Thyroid gland (tissue), 4 donors: ENCODE measurements around the gene GLRX5. TPM values are rescaled to one million over a fixed set of nuclear protein-coding genes. Genes with fewer than 3 reads are reported as not detected.
"Not testable (repeated sequence)": the region's sequence is repeated elsewhere in the genome, so short reads cannot be mapped to it uniquely, and the experiment has no call there.

Source experiments
- DNase-seq, 2 donors: peaks; one replicate each; pipeline ENCODE4 v3.0.0-alpha.2; 2019
- H3K27ac ChIP-seq, 3 donors: fragments of 200-600 bp; sonication (generic); 1 replicate in 2 of 3; 2 replicates in 1 of 3; pipeline ENCODE4 v1.5.1; 2016 to 2019; ENCODE audit warnings: mild to moderate bottlenecking in 1 of 3, moderate library complexity in 1 of 3
- H3K27me3 ChIP-seq: fragments of 200-600 bp; sonication (generic); one replicate; pipeline ENCODE4 v1.5.1; 2019
- H3K36me3 ChIP-seq, 2 donors: fragments of 200-600 bp; sonication (generic); one replicate each; pipeline ENCODE4 v1.5.1; 2016 to 2019
- H3K4me1 ChIP-seq, 2 donors: fragments of 200-600 bp; sonication (generic); one replicate each; pipeline ENCODE4 v1.5.1; 2017 to 2019
- H3K4me3 ChIP-seq, 3 donors: fragments of 200-600 bp; sonication (generic); replicated peaks in 1 of 3; 1 replicate in 2 of 3; 2 replicates in 1 of 3; pipeline ENCODE4 v1.5.1; 2016; ENCODE audit warnings: mild to moderate bottlenecking in 1 of 3
- H3K9me3 ChIP-seq: fragments of 200-600 bp; sonication (generic); one replicate; pipeline ENCODE4 v1.5.1; 2017
- POLR2A ChIP-seq, 2 donors: fragments of 450-650 bp; IDR thresholded peaks; one replicate each; pipeline ENCODE4 v1.6.1; 2017; ENCODE audit warnings: antibody characterized with exemption in 2 of 2, mild to moderate bottlenecking in 2 of 2, moderate library complexity in 1 of 2
- whole genome bisulfite sequencing, 2 donors: methylation state at CpG; one replicate each; pipeline ENCODE4 v1.1.5; 2017; 5-methylcytosine and 5-hydroxymethylcytosine counted together
- intact Hi-C: fragments of 100-400 bp; cut with DNase I; formaldehyde crosslinking; loops from one replicate; pipeline ENCODE4 v1.15.1; 2023
- small RNA-seq: library from RNA; depleted of rRNA; stranded (forward); fragments of <200 nt; gene quantifications from one replicate; pipeline ENCODE3, GENCODE V24; 2016
- total RNA-seq, 4 donors: library from RNA; depleted of rRNA; stranded (reverse); fragments of >200 nt; gene quantifications; one replicate each; pipeline ENCODE4 v1.2.3, GENCODE V29; 2016
- TF ChIP-seq, protein P1 (sequence below), 6 experiments: fragments of 200-600 bp in 3 of 6; fragments of 450-650 bp in 3 of 6; sonication (generic) in 3 of 6; IDR thresholded peaks; one replicate each; pipeline ENCODE4 v1.5.1; 2016 to 2019; ENCODE audit warnings: antibody characterized with exemption in 6 of 6, mild to moderate bottlenecking in 2 of 6, inconsistent platforms in 1 of 6, moderate library complexity in 1 of 6

Gene GLRX5
- total RNA-seq, 4 donors from 2014 or later: 33.9 to 64.1 (median 41.3) TPM

DNA sequence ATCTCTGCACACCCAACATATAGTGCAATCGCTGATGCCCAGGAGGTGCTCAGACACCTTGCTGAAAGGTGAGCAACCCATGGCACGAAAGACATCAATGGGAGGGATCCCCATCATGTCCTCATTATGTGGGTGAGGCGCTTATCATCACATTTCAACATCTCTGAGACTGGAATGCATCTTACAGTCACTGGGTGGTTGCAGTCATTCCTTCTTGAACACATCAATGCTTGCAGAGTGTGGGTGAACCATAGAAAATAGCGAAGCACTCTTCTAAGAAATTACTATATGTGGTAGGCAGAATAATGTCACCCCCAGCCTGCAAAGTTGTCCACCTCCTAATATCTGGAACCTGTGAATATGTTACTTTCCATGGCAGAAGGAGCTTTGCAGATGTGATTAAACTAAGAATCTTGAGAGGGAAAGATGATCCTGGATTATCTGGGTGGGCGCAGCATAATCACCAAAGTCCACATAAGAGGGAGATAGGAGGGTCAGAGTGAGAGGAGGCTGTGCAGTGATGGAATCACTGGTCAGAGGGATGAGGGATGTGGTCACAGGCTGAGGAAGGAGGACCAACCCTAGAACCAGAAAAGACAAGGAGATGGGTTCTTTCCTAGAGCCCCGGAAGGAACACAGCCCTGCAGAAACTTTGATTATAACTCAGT, 51.2 kb downstream of the GLRX5 start:
- Histone ChIP-seq H3K27me3 (no peaks in the 10 kb centered on the region), H3K4me1 (no peaks in the 10 kb centered on the region), H3K4me3 (no peak overlapping the region), H3K9me3 (no peaks in the 10 kb centered on the region), H3K27ac (no peak overlapping the region), H3K36me3 (no peaks in the 10 kb centered on the region)
- 80 to 83% methylated on average over 6 of the region's 6 CpGs for WGBS, 2 donors
- intact Hi-C loops: no loop called here
- no peak for TF ChIP-seq POLR2A (IDR thresholded peaks at IDR 0.05)
- TF ChIP-seq, protein P1, sequence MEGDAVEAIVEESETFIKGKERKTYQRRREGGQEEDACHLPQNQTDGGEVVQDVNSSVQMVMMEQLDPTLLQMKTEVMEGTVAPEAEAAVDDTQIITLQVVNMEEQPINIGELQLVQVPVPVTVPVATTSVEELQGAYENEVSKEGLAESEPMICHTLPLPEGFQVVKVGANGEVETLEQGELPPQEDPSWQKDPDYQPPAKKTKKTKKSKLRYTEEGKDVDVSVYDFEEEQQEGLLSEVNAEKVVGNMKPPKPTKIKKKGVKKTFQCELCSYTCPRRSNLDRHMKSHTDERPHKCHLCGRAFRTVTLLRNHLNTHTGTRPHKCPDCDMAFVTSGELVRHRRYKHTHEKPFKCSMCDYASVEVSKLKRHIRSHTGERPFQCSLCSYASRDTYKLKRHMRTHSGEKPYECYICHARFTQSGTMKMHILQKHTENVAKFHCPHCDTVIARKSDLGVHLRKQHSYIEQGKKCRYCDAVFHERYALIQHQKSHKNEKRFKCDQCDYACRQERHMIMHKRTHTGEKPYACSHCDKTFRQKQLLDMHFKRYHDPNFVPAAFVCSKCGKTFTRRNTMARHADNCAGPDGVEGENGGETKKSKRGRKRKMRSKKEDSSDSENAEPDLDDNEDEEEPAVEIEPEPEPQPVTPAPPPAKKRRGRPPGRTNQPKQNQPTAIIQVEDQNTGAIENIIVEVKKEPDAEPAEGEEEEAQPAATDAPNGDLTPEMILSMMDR (IDR thresholded peaks at IDR 0.05): no peak
- DNase-seq: no peak

DNA sequence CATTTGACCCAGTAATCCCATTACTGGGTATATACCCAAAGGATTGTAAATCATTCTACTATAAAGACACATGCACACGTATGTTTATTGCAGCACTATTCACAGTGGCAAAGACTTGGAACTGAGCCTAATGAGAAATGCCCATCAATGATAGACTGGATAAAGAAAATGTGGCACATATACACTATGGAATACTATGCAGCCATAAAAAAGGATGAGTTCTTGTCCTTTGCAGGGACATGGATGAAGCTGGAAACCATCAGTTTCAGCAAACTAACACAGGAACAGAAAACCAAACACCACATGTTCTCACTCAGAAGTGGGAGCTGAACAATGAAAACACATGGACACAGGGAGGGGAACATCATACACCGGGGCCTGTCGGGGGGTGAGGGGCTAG, 56.3 kb downstream of the GLRX5 start:
- H3K4me1 ChIP-seq, DNase-seq, H3K9me3 ChIP-seq, H3K4me3 ChIP-seq, intact Hi-C loops, H3K27ac ChIP-seq, H3K36me3 ChIP-seq, H3K27me3 ChIP-seq: not testable (repeated sequence)
- 90 to 98% methylated on average over 3 of the region's 3 CpGs for WGBS, 2 donors

Small RNAs within 50 kb of the gene (small RNA-seq; reads per million reads assigned to genes)
- 3.9 reads per million, percentile 81 among the genes with 10 or more reads in this experiment for gene SCARNA13

Other genes starting within 250 kb of the GLRX5 start
- gene CLMN, start 215.1 kb upstream of the GLRX5 start, total RNA-seq: 10 to 100 TPM; 15.3 to 29.9 (median 17.8) TPM
- gene SYNE3, start 18.4 kb upstream of the GLRX5 start, total RNA-seq: 10 to 100 TPM in 3 of 4 donors, 1 to 10 TPM in 1; 9.7 to 21.9 (median 17.6) TPM
- gene TCL1B, start 151.4 kb downstream of the GLRX5 start, total RNA-seq: not detected
- not detected for gene TCL1A, start 179.1 kb downstream of the GLRX5 start, total RNA-seq